HEK293 (cell line): ENCODE data around the gene KCNK1.

ENCODE experiments used
- CTCF ChIA-PET: fragments of 350-600 bp; formaldehyde crosslinking; extraction: SDS; loops from one replicate; lab custom pipeline; 2021; ENCODE audit warnings: antibody characterized with exemption; lab: Yijun Ruan, JAX
- POLR2A ChIA-PET: fragments of 300-600 bp; formaldehyde crosslinking; extraction: SDS; loops from one replicate; lab custom pipeline; 2020; ENCODE audit warnings: antibody characterized with exemption, inconsistent platforms; lab: Yijun Ruan, JAX
- H3K27ac ChIP-seq: fragments of 200-500 bp; sonication (Bioruptor generic); 2 replicates; pipeline ENCODE4 v1.5.1; 2014; ENCODE audit warnings: low read depth, low read length, control low read depth, inconsistent platforms; ENCODE audit errors: extremely low read depth
- H3K36me3 ChIP-seq, 2 experiments: fragments of 200-500 bp in 1 of 2; sonication (Bioruptor generic) in 1 of 2; 1 replicate in 1 of 2; 2 replicates in 1 of 2; pipeline ENCODE4 v1.5.1; 2014 to 2017; ENCODE audit warnings: inconsistent platforms in 2 of 2, low read length in 2 of 2; ENCODE audit not compliant: control insufficient read depth in 2 of 2, insufficient read depth in 1 of 2
- H3K4me1 ChIP-seq: fragments of 200-500 bp; sonication (Bioruptor generic); 2 replicates; pipeline ENCODE4 v1.5.1; 2014; ENCODE audit warnings: mild to moderate bottlenecking, low read length, inconsistent platforms; ENCODE audit not compliant: control insufficient read depth, insufficient read depth
- H3K4me3 ChIP-seq: 2 replicates; pipeline ENCODE4 v1.5.1; 2011; ENCODE audit warnings: low read depth, mild to moderate bottlenecking, control low read depth, low read length, moderate library complexity
- H3K9me3 ChIP-seq: fragments of 200-500 bp; sonication (Bioruptor generic); 2 replicates; pipeline ENCODE4 v1.5.1; 2014; ENCODE audit warnings: low read depth, low read length, inconsistent platforms; ENCODE audit not compliant: control insufficient read depth, insufficient read depth
- BCL11B ChIP-seq: fragments of 450-650 bp; formaldehyde crosslinking; IDR thresholded peaks from 2 replicates; pipeline ENCODE4 v1.5.1; 2016; ENCODE audit warnings: low read depth, missing biosample characterization, missing genetic modification characterization
- EGR2 ChIP-seq: fragments of 450-650 bp; formaldehyde crosslinking; IDR thresholded peaks from 2 replicates; pipeline ENCODE4 v1.5.1; 2016; ENCODE audit warnings: low read depth, missing biosample characterization, missing genetic modification characterization
- GLIS1 ChIP-seq: fragments of 450-650 bp; formaldehyde crosslinking; IDR thresholded peaks from 2 replicates; pipeline ENCODE4 v1.5.1; 2016; ENCODE audit warnings: missing biosample characterization, missing genetic modification characterization
- SCRT1 ChIP-seq: fragments of 450-650 bp; formaldehyde crosslinking; IDR thresholded peaks from 2 replicates; pipeline ENCODE4 v1.5.1; 2016; ENCODE audit warnings: missing biosample characterization, missing genetic modification characterization, borderline replicate concordance
- ZFHX2 ChIP-seq: fragments of 450-650 bp; formaldehyde crosslinking; conservative IDR thresholded peaks from 2 replicates; pipeline ENCODE4 v1.5.1; 2016; ENCODE audit warnings: missing biosample characterization, missing genetic modification characterization
- ZNF112 ChIP-seq: fragments of 450-650 bp; formaldehyde crosslinking; IDR thresholded peaks from 2 replicates; pipeline ENCODE4 v1.5.0; 2017; ENCODE audit warnings: missing biosample characterization, missing genetic modification characterization
- ZNF140 ChIP-seq: fragments of 450-650 bp; formaldehyde crosslinking; IDR thresholded peaks from 2 replicates; pipeline ENCODE4 v1.5.1; 2016; ENCODE audit warnings: missing biosample characterization, missing genetic modification characterization
- ZNF239 ChIP-seq: fragments of 450-650 bp; formaldehyde crosslinking; IDR thresholded peaks from 2 replicates; pipeline ENCODE4 v1.5.1; 2016; ENCODE audit warnings: missing biosample characterization, missing genetic modification characterization
- ZNF266 ChIP-seq: fragments of 450-650 bp; formaldehyde crosslinking; IDR thresholded peaks from 2 replicates; pipeline ENCODE4 v1.5.1; 2016; ENCODE audit warnings: missing biosample characterization, missing genetic modification characterization, low read depth
- ZNF274 ChIP-seq, 2 experiments: fragments of 200-500 bp in 1 of 2; fragments of 450-650 bp in 1 of 2; sonication (Bioruptor generic) in 1 of 2; formaldehyde crosslinking in 1 of 2; IDR thresholded peaks; 2 replicates each; pipeline versions ENCODE4 v1.5.1 to v1.6.1; 2014 to 2016; ENCODE audit warnings: borderline replicate concordance in 1 of 2, inconsistent platforms in 1 of 2, low read length in 1 of 2, missing biosample characterization in 1 of 2, missing genetic modification characterization in 1 of 2
- ZNF335 ChIP-seq: fragments of 450-650 bp; formaldehyde crosslinking; conservative IDR thresholded peaks from 2 replicates; pipeline ENCODE4 v1.5.1; 2016; ENCODE audit warnings: missing biosample characterization, missing genetic modification characterization
- ZNF362 ChIP-seq: fragments of 450-650 bp; formaldehyde crosslinking; IDR thresholded peaks from 2 replicates; pipeline ENCODE4 v1.5.1; 2016; ENCODE audit warnings: missing biosample characterization, missing genetic modification characterization
- ZNF366 ChIP-seq: fragments of 450-650 bp; formaldehyde crosslinking; conservative IDR thresholded peaks from 2 replicates; pipeline ENCODE4 v1.5.1; 2016; ENCODE audit warnings: missing biosample characterization, missing genetic modification characterization
- ZNF423 ChIP-seq: fragments of 450-650 bp; formaldehyde crosslinking; IDR thresholded peaks from 2 replicates; pipeline ENCODE4 v1.5.1; 2016; ENCODE audit warnings: missing biosample characterization, missing genetic modification characterization
- ZNF510 ChIP-seq: fragments of 450-650 bp; formaldehyde crosslinking; IDR thresholded peaks from 2 replicates; pipeline ENCODE4 v1.5.1; 2018; ENCODE audit warnings: mild to moderate bottlenecking, missing genetic modification characterization, missing biosample characterization; ENCODE audit not compliant: insufficient replicate concordance
- ZNF596 ChIP-seq: fragments of 450-650 bp; IDR thresholded peaks from 2 replicates; pipeline ENCODE4 v1.5.0; 2018; ENCODE audit warnings: missing biosample characterization, mild to moderate bottlenecking, missing genetic modification characterization, moderate library complexity
- ZNF600 ChIP-seq: fragments of 450-650 bp; formaldehyde crosslinking; IDR thresholded peaks from 2 replicates; pipeline ENCODE4 v1.5.1; 2016; ENCODE audit warnings: missing biosample characterization, missing genetic modification characterization
- ZNF623 ChIP-seq: fragments of 450-650 bp; formaldehyde crosslinking; IDR thresholded peaks from 2 replicates; pipeline ENCODE4 v1.5.1; 2016; ENCODE audit warnings: missing biosample characterization, missing genetic modification characterization
- ZNF624 ChIP-seq: fragments of 450-650 bp; formaldehyde crosslinking; IDR thresholded peaks from 2 replicates; pipeline ENCODE4 v1.5.1; 2017; ENCODE audit warnings: missing biosample characterization, missing genetic modification characterization
- ZNF670 ChIP-seq: fragments of 450-650 bp; formaldehyde crosslinking; IDR thresholded peaks from 2 replicates; pipeline ENCODE4 v1.5.1; 2016; ENCODE audit warnings: missing biosample characterization, missing genetic modification characterization, low read depth
- ZNF747 ChIP-seq: fragments of 450-650 bp; formaldehyde crosslinking; IDR thresholded peaks from 2 replicates; pipeline ENCODE4 v1.5.1; 2016; ENCODE audit warnings: missing biosample characterization, missing genetic modification characterization
- ZNF776 ChIP-seq: fragments of 450-650 bp; formaldehyde crosslinking; IDR thresholded peaks from 2 replicates; pipeline ENCODE4 v1.5.0; 2017; ENCODE audit warnings: missing biosample characterization, missing genetic modification characterization, borderline replicate concordance
- ZNF837 ChIP-seq: fragments of 450-650 bp; formaldehyde crosslinking; IDR thresholded peaks from 2 replicates; pipeline ENCODE4 v1.5.1; 2016; ENCODE audit warnings: missing biosample characterization, missing genetic modification characterization
- ZSCAN18 ChIP-seq: fragments of 450-650 bp; formaldehyde crosslinking; IDR thresholded peaks from 2 replicates; pipeline ENCODE4 v1.5.1; 2016; ENCODE audit warnings: missing biosample characterization, missing genetic modification characterization
- ZSCAN30 ChIP-seq: fragments of 450-650 bp; IDR thresholded peaks from 2 replicates; pipeline ENCODE4 v1.5.1; 2018; ENCODE audit warnings: missing biosample characterization, mild to moderate bottlenecking, missing genetic modification characterization, moderate library complexity
- TF ChIP-seq, protein P1 (sequence below): fragments of 450-650 bp; IDR thresholded peaks from 2 replicates; pipeline ENCODE4 v1.5.1; 2018; ENCODE audit warnings: missing biosample characterization, mild to moderate bottlenecking, missing genetic modification characterization

KCNK1 gene

GRCh38 chr1:233625087-233625486 is 11.2 kb downstream of the KCNK1 start:
- no peak for TF ChIP-seq ZNF670 (tag by site-specific recombination)
- TF ChIP-seq ZNF837 (tag by site-specific recombination): no peak
- TF ChIP-seq ZNF596 (tag by site-specific recombination): no peak
- TF ChIP-seq ZNF140 (tag by site-specific recombination): no peak
- TF ChIP-seq ZNF623: no peak
- no peak for TF ChIP-seq EGR2
- TF ChIP-seq, protein P1, sequence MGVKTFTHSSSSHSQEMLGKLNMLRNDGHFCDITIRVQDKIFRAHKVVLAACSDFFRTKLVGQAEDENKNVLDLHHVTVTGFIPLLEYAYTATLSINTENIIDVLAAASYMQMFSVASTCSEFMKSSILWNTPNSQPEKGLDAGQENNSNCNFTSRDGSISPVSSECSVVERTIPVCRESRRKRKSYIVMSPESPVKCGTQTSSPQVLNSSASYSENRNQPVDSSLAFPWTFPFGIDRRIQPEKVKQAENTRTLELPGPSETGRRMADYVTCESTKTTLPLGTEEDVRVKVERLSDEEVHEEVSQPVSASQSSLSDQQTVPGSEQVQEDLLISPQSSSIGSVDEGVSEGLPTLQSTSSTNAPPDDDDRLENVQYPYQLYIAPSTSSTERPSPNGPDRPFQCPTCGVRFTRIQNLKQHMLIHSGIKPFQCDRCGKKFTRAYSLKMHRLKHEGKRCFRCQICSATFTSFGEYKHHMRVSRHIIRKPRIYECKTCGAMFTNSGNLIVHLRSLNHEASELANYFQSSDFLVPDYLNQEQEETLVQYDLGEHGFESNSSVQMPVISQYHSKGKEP: no peak
- no peak for TF ChIP-seq ZNF266 (tag by site-specific recombination)
- no peak for TF ChIP-seq ZNF366
- no peak for TF ChIP-seq GLIS1 (tag by site-specific recombination)
- TF ChIP-seq ZNF362: no peak
- Histone ChIP-seq H3K9me3 (no peaks in the 10 kb centered on the region), H3K4me1 (0 out of 2 replicates have a peak, but pooled peaks cover 2% of the 10 kb centered on the region), H3K27ac (no peak overlapping the region), H3K36me3 (peaks cover 0 to 7% of the 10 kb centered on the region in 2 experiments; a peak in 1 of 3 replicates), H3K4me3 (no peak overlapping the region)
- POLR2A ChIA-PET: no interaction called here
- CTCF ChIA-PET: no interaction called here

GRCh38 chr1:233625510-233625981 is 11.6 kb downstream of the KCNK1 start:
- Histone ChIP-seq H3K9me3 (no peaks in the 10 kb centered on the region), H3K4me1 (0 out of 2 replicates have a peak, but pooled peaks cover 2% of the 10 kb centered on the region), H3K36me3 (peaks cover 0 to 8% of the 10 kb centered on the region in 2 experiments; a peak in 1 of 3 replicates), H3K27ac (no peak overlapping the region), H3K4me3 (no peak overlapping the region)
- POLR2A ChIA-PET: no interaction called here
- CTCF ChIA-PET: no interaction called here
- peak; percentile 63; the same call in 1 of the 2 replicates for TF ChIP-seq ZNF600 (tag by site-specific recombination)
- TF ChIP-seq ZNF624 (tag by site-specific recombination): no peak
- TF ChIP-seq SCRT1 (tag by site-specific recombination): no peak
- TF ChIP-seq ZSCAN30 (tag by site-specific recombination): no peak
- TF ChIP-seq, all 188 proteins: peak for 1

GRCh38 chr1:233627376-233627775 is 13.5 kb downstream of the KCNK1 start:
- Histone ChIP-seq H3K4me3 (no peak overlapping the region), H3K4me1 (no peaks in the 10 kb centered on the region), H3K9me3 (no peaks in the 10 kb centered on the region), H3K36me3 (peaks cover 0 to 21% of the 10 kb centered on the region in 2 experiments; a peak in 1 of 3 replicates), H3K27ac (no peak overlapping the region)
- CTCF ChIA-PET: interaction anchor here (2.6 kb wide), 1 partner anchor 187 kb away, joined by 9 read pairs; no protein-coding TSS in a partner anchor
- TF ChIP-seq ZNF112 (tag by site-specific recombination) (no peak), ZNF423 (tag by site-specific recombination) (no peak), EGR2 (peak; percentile 73), ZFHX2 (peak; percentile 76), ZNF510 (no peak), ZSCAN18 (tag by site-specific recombination) (no peak), ZNF239 (no peak), ZNF776 (tag by site-specific recombination) (no peak), ZNF335 (tag by site-specific recombination) (no peak), BCL11B (no peak), ZNF274 (IDR thresholded peaks at IDR 0.05; ENCODE audit: low read length) (no peak), ZNF274 (tag by site-specific recombination; IDR thresholded peaks at IDR 0.05; ENCODE audit: borderline replicate concordance) (no peak), ZNF747 (no peak)
- POLR2A ChIA-PET: no interaction called here
